ENCODE measurements around the gene LINGO3. TPM values are rescaled to one million over a fixed set of nuclear protein-coding genes. Genes with fewer than 3 reads are reported as not detected.

LINGO3 gene
- total RNA-seq, 1 donor, result not detected

GRCh38 chr19:2291185-2291751 lies 16.7 kb downstream of the LINGO3 start:
- no peak for TF ChIP-seq CTCF (IDR thresholded peaks at IDR 0.05; ENCODE audit: insufficient read depth, low read depth, low read length)
- DNase-seq (ENCODE audit: low read depth), result no peak
- H3K4me3 ChIP-seq (ENCODE audit: low read depth, low read length), result no peak overlapping the region

- no peak for DNase-seq (ENCODE audit: low read depth)
- H3K4me3 ChIP-seq (ENCODE audit: low read depth, low read length), result no peak overlapping the region
- no peak for TF ChIP-seq CTCF (IDR thresholded peaks at IDR 0.05; ENCODE audit: insufficient read depth, low read depth, low read length)
These were observed 17.3 kb downstream of the LINGO3 start for GRCh38 chr19:2290441-2291184.

- no peak overlapping the region for H3K4me3 ChIP-seq (ENCODE audit: low read depth, low read length)
- no peak for DNase-seq (ENCODE audit: low read depth)
- no peak for TF ChIP-seq CTCF (IDR thresholded peaks at IDR 0.05; ENCODE audit: insufficient read depth, low read depth, low read length)
These were observed 18.1 kb downstream of the LINGO3 start for GRCh38 chr19:2289714-2290435.

GRCh38 chr19:2288818-2289713 lies 18.9 kb downstream of the LINGO3 start:
- no peak overlapping the region for H3K4me3 ChIP-seq (ENCODE audit: low read depth, low read length)
- no peak for TF ChIP-seq CTCF (IDR thresholded peaks at IDR 0.05; ENCODE audit: insufficient read depth, low read depth, low read length)
- no peak for DNase-seq (ENCODE audit: low read depth)

- no peak for TF ChIP-seq CTCF (IDR thresholded peaks at IDR 0.05; ENCODE audit: insufficient read depth, low read depth, low read length)
- DNase-seq (ENCODE audit: low read depth), result no peak
- no peak overlapping the region for H3K4me3 ChIP-seq (ENCODE audit: low read depth, low read length)
These were observed 19.6 kb downstream of the LINGO3 start for GRCh38 chr19:2288338-2288817.

All from fibroblast of villous mesenchyme (primary cell).